HS-5 (cell line): ENCODE results near the gene LIG4.
"Not testable (repeated sequence)": the region's sequence is repeated elsewhere in the genome, so short reads cannot be mapped to it uniquely, and the experiment has no call there.

Experiments
- DNase-seq: peaks from one replicate; pipeline ENCODE4 v3.0.0-alpha.2; 2012; ENCODE audit warnings: low read depth

The LIG4 gene

DNA sequence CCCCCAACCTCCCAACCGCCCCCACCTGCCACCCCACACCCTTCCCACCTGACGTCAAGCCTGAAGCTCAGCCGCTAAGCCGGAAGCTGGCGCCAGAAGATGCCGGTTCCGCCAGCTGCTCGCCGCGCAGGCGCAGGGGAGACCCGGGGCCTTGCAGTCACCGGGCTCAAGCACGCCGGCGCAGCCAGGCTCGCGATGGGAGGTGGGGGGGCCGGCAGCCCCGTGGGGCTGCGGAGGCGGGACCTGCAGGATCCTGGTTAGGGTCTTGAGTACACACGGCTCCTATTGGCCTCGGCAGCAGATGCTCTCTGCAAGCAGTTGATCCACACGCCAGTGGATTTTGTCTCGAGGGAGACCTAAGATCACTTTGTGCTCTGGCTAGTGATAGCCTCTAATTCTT lies at the start of gene LIG4:
TSS of gene LIG4 (minus strand) at position 101 of the 400 bp plus-strand sequence. CDS start 4,268 bp downstream, outside the sequence.
- DNase-seq: no peak

- DNase-seq: no peak
Observed at GRCh38 chr13:108263621-108264355, 48.5 kb upstream of the LIG4 start.

DNA sequence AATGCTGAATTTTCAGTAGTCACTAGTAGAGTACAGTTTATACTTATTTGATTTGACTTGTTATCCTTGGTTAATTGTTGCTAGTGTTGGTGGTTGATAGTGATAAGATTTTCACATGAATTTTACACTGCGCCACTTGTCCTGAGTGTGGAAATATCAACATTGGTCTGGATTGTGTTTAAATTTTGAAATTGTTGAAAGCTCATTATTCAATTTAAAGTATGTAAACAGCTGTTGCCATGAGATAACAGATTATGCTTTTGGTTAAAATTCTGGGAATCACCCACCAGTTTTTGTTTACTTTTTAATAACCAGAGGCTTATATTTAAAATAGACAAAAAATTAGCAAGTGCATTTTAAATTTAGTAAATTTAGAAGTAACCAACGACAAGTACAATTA lies 41.9 kb upstream of the LIG4 start:
- DNase-seq: no peak

DNA sequence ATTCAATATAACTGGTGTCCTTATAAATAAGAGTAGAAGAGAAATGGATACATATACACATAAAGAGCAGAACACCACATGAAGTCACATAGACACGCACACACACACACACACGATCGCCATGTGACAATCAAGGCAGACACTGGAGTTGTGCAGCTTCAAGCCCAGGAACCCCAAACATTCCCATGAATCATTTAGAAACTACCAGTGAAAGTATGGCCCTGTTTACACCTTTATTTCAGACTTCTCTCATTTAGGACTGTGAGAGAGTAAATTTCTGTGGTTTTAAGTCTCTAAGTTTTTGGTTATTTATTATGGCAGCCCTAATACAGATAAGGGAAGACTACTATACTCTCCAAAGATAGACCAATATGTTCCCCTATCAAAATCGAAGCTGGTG lies 33.8 kb upstream of the LIG4 start:
- no peak for DNase-seq

DNA sequence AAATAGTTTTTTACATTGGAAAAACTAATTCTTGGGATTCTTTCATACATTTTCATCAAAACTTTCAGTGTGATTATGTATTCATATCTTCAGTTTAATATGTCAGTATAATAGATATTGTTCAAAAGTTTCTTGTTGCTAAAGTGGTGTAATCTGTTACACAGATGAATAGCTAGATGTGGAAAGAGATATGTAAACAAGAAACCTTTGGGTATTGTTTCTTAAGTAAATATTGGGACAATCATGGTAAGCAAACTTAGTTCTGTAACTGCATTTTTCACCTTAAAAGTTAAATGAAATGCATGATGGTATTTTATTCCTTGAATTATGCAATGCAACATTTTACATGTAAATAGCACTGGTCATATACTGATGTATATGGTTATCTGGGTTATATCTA lies 15.0 kb upstream of the LIG4 start:
- DNase-seq: no peak

- no peak for DNase-seq
Observed at GRCh38 chr13:108227651-108228272, 12.4 kb upstream of the LIG4 start.

DNA sequence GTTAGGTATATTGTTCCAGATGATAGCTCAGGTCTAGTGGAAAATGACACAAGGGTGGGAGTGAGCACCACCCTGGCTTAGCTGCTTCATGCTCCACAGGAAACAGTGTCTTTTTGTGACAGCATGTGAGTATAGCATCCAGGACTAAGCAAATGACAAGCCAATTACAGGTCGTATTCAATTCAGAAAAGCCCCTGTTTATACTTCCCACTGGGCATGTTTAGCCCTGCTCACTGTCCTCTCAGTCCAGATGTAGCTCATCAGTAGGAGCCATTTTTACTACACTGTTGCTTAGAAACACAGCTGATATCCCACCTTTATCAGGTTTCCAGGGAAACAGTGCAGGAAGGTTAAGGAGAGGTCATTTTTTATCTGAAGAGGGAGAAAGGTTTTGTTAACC lies 10.8 kb upstream of the LIG4 start:
- DNase-seq: no peak

DNA sequence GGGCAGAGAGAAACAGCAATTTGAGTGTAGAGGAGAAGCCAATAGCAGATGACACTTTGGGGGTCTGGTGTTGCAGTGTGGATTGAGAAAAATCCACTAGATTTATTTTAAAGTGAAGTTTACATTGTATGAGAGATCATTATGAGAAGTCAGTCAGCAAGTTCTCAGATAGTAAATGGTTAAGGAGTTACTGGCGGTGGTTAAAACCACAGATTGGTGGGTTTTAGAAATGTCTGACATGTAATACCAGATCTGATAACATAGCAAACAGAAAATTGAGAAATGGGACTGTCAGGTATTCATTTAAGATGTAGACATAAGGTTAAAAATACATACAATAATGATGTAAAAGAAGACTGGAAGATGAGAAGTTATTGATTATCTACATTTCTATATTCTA lies 10.1 kb upstream of the LIG4 start:
- no peak for DNase-seq

GRCh38 chr13:108223687-108224503 lies 8.6 kb upstream of the LIG4 start:
- DNase-seq: no peak

DNA sequence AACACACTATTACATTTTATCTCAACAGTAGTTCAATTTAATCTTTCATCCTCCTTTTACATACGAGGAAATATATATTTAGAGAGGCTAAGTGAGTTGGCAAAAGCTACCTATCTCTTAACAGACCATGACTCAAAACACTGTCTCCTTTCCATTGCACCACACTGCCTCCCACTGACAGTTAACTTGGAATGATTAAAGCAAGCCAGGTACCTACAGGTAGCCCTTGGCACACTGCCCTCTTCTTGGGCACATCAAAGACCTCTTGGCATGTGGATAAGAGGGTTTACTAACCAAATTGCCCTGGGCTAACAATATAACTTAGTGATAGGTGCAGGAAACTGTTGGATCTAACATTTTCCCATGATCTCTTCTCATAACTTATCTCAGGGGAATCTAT lies 4.7 kb upstream of the LIG4 start:
- no peak for DNase-seq

DNA sequence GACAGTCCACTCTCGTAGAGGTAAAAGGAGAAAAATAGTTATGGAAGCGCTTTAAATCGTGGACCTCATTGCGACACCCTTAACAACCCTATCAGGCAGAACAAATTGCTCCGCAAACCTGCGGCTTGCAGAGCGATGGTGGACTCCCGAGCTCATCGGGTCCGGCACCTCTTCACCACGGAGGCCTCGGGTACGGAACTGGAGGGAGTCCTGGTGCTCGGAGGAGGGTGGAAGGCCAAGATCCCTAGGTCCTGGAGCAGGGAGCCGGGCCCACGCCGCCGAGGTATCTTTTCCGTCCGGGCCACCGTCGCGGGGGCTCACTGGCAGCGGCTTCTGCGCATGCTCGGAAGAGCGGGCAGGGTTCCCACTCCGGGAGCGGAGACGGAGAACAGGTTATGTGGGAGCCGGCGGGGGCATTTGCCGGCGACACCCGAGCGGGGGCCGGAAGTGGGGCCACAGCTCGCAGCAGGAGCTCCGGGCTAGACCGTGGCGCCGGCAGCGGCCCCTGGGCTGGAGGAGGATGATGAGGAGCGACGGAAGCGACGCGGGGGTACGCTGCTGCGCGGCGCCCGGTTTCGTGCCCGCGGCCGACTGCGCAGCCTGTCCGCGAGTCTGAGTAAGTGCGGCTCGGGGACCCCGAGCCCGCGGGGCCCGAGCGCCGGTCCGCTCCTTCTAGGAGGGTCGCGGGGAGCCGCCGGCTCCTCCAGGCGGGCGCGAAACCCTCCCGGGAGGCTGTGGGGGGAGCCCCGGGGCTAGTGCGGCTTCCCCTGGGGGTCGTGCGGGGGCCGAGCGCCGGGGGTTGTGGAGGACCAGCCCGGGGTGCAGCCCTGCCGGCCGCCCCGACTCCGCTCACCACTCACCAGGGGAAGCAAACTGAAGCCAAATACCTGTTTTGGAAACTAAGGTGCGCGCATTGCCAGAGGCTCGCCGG lies 3.0 kb upstream of the LIG4 start, which contains the start of gene ABHD13:
TSS of gene ABHD13 (plus strand) at position 349 of the 931 bp plus-strand sequence. CDS start 10,827 bp downstream, outside the sequence.
- peak; percentile 48 for DNase-seq

- not testable (repeated sequence) for DNase-seq
Observed at GRCh38 chr13:108217307-108218043, 2.1 kb upstream of the LIG4 start.

- DNase-seq: no peak
Observed at GRCh38 chr13:108214441-108215271, 680 bp downstream of the LIG4 start.

DNA sequence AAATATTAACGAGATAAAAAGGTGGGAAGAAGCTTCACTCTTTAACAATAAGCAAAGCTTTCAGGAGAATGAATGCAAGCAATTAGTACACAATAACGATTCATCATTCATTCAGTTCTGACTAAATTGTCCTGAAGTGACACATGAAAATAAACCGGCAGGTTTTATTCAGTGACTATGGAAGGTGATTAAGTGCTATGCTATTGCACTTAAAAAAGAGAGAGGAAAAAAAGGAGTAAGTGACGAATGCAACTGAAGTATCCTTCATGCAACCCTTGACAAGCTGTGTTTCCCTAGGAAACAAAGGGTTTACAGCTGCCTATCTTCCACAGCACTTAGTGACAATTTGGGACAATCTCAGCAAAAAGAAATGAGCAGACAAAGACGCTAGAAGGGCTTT lies 1.4 kb downstream of the LIG4 start:
- DNase-seq: no peak

- no peak for DNase-seq
Observed at GRCh38 chr13:108212886-108213285, 2.5 kb downstream of the LIG4 start.

GRCh38 chr13:108210551-108210950 lies 4.8 kb downstream of the LIG4 start:
- no peak for DNase-seq

- no peak for DNase-seq
Observed at GRCh38 chr13:108200781-108201398, 14.4 kb downstream of the LIG4 start.

GRCh38 chr13:108195861-108196260 lies 19.5 kb downstream of the LIG4 start:
- no peak for DNase-seq

DNA sequence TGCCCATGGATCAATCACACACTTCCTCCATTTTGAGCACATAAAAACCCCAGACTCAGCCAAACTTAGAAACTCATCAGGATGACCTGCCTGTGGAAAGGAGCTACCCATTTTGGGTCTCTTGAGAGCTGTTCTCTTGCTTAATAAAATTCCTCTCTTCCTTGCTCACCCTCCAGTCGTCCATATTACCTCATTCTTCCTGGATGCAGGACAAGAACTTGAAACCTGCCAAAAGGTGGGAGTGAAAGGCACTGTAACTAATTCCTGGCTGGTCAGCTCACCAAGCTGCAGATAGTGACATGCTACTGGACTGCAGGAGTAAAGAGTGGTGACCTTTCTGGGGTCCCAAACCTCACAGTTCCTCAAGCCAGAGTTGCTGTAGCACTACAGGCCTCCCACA lies 20.2 kb downstream of the LIG4 start:
- no peak for DNase-seq
